Activated T-cell treated with anti-CD3 and anti-CD28 coated beads, Interleukin-2, amount 50 U/mL, for 4 hours (primary cell): ENCODE measurements around the gene LRRC4B. TPM values are rescaled to one million over a fixed set of nuclear protein-coding genes. Genes with fewer than 3 reads are reported as not detected.

Experiments
- ATAC-seq, 2 donors: fragments of 200-7000 bp; cut with Tn5 transposase; one replicate each; pipeline ENCODE4 v1.10.0; 2021
- DNase-seq: peaks from one replicate; pipeline ENCODE4 v3.0.0-alpha.2; 2020
- H3K27me3 Mint-ChIP-seq: one replicate; pipeline ENCODE4 v1.8.0; 2021; ENCODE audit warnings: low read depth, mixed read lengths
- H3K36me3 Mint-ChIP-seq: one replicate; pipeline ENCODE4 v1.8.0; 2022; ENCODE audit warnings: mixed read lengths; ENCODE audit not compliant: insufficient read depth
- H3K4me1 Mint-ChIP-seq: one replicate; pipeline ENCODE4 v1.8.0; 2021; ENCODE audit warnings: low read depth, mixed read lengths
- H3K4me3 Mint-ChIP-seq: one replicate; pipeline ENCODE4 v1.8.0; 2021; ENCODE audit warnings: mild to moderate bottlenecking, moderate library complexity, mixed read lengths
- H3K9me3 Mint-ChIP-seq: one replicate; pipeline ENCODE4 v1.8.0; 2021; ENCODE audit warnings: mixed read lengths
- total RNA-seq, 3 donors: library from RNA; stranded (reverse); gene quantifications; one replicate each; pipeline ENCODE4 v1.2.1, GENCODE V29; 2021

The LRRC4B gene
- total RNA-seq, 3 donors from 2014 or later, result not detected

DNA sequence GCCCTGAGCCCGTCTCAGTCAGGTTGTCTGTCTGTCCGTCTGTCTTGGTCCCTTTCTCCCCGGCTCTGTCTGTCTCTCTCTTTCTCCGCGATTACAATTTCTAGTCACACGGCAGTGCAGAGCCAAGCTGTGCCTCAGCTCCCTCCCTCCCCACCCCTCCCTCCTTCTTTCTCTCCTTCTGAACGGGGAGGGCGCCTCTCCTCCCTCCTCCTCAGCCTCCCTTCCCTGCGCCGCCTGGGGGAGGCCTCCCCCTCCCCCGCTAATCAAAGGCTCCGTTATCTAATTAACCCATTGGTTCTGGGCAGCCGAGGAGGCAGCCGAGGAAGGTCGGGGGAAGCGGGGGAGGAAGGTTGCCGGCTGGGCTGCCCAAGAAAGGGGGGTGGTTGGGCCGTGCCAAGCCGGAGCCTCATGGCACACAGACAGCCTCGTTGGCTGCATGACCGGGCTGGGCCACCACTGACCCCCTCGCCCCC is 16.5 kb downstream of the LRRC4B start:
- Mint-ChIP-seq H3K27me3 (peaks cover 58% of the 10 kb centered on the region), H3K4me1 (peaks cover 8% of the 10 kb centered on the region), H3K4me3 (no peak overlapping the region), H3K36me3 (no peaks in the 10 kb centered on the region), H3K9me3 (no peaks in the 10 kb centered on the region)
- ATAC-seq (no peak), DNase-seq (no peak)

GRCh38 chr19:50551034-50551714 is 17.1 kb downstream of the LRRC4B start:
- Mint-ChIP-seq H3K4me3 (no peak overlapping the region), H3K4me1 (peaks cover 4% of the 10 kb centered on the region), H3K27me3 (peaks cover 54% of the 10 kb centered on the region), H3K9me3 (no peaks in the 10 kb centered on the region), H3K36me3 (no peaks in the 10 kb centered on the region)
- no peak for ATAC-seq
- DNase-seq, result no peak

GRCh38 chr19:50550594-50550966 is 17.7 kb downstream of the LRRC4B start:
- peaks cover 50% of the 10 kb centered on the region for H3K27me3 Mint-ChIP-seq
- H3K36me3 Mint-ChIP-seq, result no peaks in the 10 kb centered on the region

GRCh38 chr19:50549927-50550593 is 18.2 kb downstream of the LRRC4B start:
- Mint-ChIP-seq H3K4me3 (no peak overlapping the region), H3K4me1 (peaks cover 1% of the 10 kb centered on the region), H3K9me3 (no peaks in the 10 kb centered on the region), H3K36me3 (no peaks in the 10 kb centered on the region), H3K27me3 (peaks cover 45% of the 10 kb centered on the region)
- no peak for ATAC-seq
- no peak for DNase-seq

More at GRCh38 chr19:50550594-50550966, 17.7 kb downstream of the LRRC4B start:
- Mint-ChIP-seq H3K9me3 (no peaks in the 10 kb centered on the region), H3K4me1 (peaks cover 1% of the 10 kb centered on the region), H3K4me3 (no peak overlapping the region)
- ATAC-seq (no peak), DNase-seq (no peak)

DNA sequence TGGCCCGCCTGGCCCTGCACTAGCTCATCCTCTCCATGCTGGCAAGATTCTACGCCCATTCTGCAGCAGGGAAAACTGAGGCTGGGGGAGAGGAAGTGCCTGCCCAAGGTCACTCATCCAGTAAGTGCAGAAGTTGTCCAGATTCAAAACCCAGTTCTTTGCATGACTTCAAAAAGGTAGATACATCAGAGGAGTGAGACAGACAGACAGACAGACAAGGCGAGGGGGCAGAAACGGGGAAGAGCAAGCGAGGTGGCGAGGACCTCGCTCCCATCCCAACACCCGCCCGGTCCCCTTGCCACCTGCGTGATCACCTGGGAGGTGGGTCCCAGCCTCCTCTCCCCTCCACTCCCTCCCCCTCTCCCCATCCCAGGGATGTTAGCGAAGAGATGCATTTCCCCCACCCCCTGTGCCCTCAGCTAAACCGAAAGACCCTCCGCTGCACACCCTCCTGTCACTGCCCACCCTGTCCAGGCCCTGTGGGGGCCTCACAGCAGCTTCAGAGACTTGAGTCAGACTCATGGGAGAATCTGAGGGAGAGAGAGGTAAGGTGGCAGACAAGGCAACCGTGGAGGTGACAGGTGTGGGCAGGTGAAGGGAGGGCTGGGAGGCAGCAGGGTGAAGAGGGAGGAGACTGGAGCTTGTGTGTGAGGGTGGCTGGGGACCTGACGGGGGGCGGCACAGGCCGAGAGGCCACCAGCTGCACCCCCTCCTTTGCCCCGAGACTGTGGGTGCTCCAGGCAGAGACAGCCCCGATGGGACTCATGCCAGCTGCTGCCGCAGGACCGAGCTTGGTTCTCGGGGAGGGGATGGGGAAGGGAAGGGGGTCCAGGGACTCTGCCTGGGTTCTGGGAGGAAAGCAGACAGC is 18.9 kb downstream of the LRRC4B start:
- no peak overlapping the region for H3K4me3 Mint-ChIP-seq
- H3K27me3 Mint-ChIP-seq, result peaks cover 39% of the 10 kb centered on the region
- H3K36me3 Mint-ChIP-seq, result no peaks in the 10 kb centered on the region
- no peaks in the 10 kb centered on the region for H3K9me3 Mint-ChIP-seq
- ATAC-seq, result no peak
- H3K4me1 Mint-ChIP-seq, result peaks cover 1% of the 10 kb centered on the region
- DNase-seq, result no peak

- DNase-seq (no peak), ATAC-seq (no peak)
- Mint-ChIP-seq H3K9me3 (no peaks in the 10 kb centered on the region), H3K36me3 (no peaks in the 10 kb centered on the region), H3K27me3 (peaks cover 34% of the 10 kb centered on the region), H3K4me3 (no peak overlapping the region), H3K4me1 (peaks cover 1% of the 10 kb centered on the region)
Observed at GRCh38 chr19:50548191-50549058, 19.8 kb downstream of the LRRC4B start.

- DNase-seq (no peak), ATAC-seq (no peak)
- no peaks in the 10 kb centered on the region for H3K36me3 Mint-ChIP-seq
- H3K4me3 Mint-ChIP-seq, result no peak overlapping the region
- H3K27me3 Mint-ChIP-seq, result peaks cover 25% of the 10 kb centered on the region
- no peaks in the 10 kb centered on the region for H3K9me3 Mint-ChIP-seq
- H3K4me1 Mint-ChIP-seq, result peaks cover 1% of the 10 kb centered on the region
Observed at GRCh38 chr19:50547385-50548190, 20.6 kb downstream of the LRRC4B start.

- Mint-ChIP-seq H3K4me3 (no peak overlapping the region), H3K27me3 (peaks cover 19% of the 10 kb centered on the region), H3K4me1 (peaks cover 1% of the 10 kb centered on the region)
Observed at GRCh38 chr19:50546527-50547221, 21.6 kb downstream of the LRRC4B start.

GRCh38 chr19:50542943-50543342 is 25.3 kb downstream of the LRRC4B start:
- ATAC-seq (no peak), DNase-seq (no peak)
- H3K27me3 Mint-ChIP-seq, result no peaks in the 10 kb centered on the region
- H3K9me3 Mint-ChIP-seq, result no peaks in the 10 kb centered on the region
- H3K36me3 Mint-ChIP-seq, result no peaks in the 10 kb centered on the region
- H3K4me3 Mint-ChIP-seq, result no peak overlapping the region
- no peaks in the 10 kb centered on the region for H3K4me1 Mint-ChIP-seq

More at GRCh38 chr19:50546527-50547221, 21.6 kb downstream of the LRRC4B start:
- no peak for ATAC-seq
- H3K36me3 Mint-ChIP-seq, result no peaks in the 10 kb centered on the region
- DNase-seq, result no peak
- no peaks in the 10 kb centered on the region for H3K9me3 Mint-ChIP-seq

GRCh38 chr19:50537769-50538230 is 30.4 kb downstream of the LRRC4B start:
- peaks cover 1% of the 10 kb centered on the region for H3K4me1 Mint-ChIP-seq
- DNase-seq (peak; percentile 55), ATAC-seq (peak; percentile 58 to 61)
- no peak overlapping the region for H3K4me3 Mint-ChIP-seq
- no peaks in the 10 kb centered on the region for H3K36me3 Mint-ChIP-seq
- H3K27me3 Mint-ChIP-seq, result peaks cover 16% of the 10 kb centered on the region
- H3K9me3 Mint-ChIP-seq, result peaks cover 7% of the 10 kb centered on the region

GRCh38 chr19:50537306-50537685 is 30.9 kb downstream of the LRRC4B start:
- no peak for DNase-seq
- H3K4me3 Mint-ChIP-seq, result no peak overlapping the region
- peaks cover 21% of the 10 kb centered on the region for H3K27me3 Mint-ChIP-seq
- H3K36me3 Mint-ChIP-seq, result no peaks in the 10 kb centered on the region
- peak in 1 of 2 donors; percentile 37 for ATAC-seq
- peaks cover 10% of the 10 kb centered on the region for H3K9me3 Mint-ChIP-seq
- H3K4me1 Mint-ChIP-seq, result peaks cover 1% of the 10 kb centered on the region

DNA sequence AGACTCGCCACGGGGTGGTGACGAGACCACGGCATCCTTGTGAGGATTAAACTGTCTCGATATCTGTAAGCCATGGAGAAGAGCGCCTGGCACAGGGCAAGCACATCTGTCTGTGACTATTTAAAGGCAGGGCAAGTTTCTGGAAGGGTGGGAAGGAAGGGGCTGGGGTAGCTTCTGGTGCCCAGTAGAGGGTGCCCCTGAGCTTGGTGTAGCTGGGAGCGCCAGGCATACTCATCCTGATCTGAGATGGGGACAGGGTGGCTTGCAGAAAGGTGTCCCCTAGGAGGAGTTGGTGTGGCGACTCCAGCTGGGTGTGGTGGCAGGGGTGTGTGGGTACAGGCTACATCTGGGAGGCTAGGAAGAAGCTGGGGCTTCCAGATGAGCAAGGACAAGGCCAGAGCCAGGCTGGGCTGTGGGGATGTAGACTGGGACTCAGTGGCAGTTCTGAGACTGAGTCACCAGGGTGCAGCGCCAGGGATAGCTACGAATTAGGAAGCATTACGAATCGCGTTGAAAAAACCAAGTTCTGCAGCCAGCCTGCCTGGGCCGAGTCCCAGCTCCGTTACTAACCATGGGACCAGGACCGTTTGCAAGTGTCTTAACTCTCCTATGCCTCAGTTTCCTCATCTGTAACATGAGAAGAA is 31.5 kb downstream of the LRRC4B start:
- peaks cover 1% of the 10 kb centered on the region for H3K4me1 Mint-ChIP-seq
- DNase-seq (no peak), ATAC-seq (no peak)
- no peak overlapping the region for H3K4me3 Mint-ChIP-seq
- peaks cover 10% of the 10 kb centered on the region for H3K9me3 Mint-ChIP-seq
- H3K36me3 Mint-ChIP-seq, result no peaks in the 10 kb centered on the region
- H3K27me3 Mint-ChIP-seq, result peaks cover 23% of the 10 kb centered on the region
